Measurements from ENCODE around the gene SPAG16.

Gene SPAG16

DNA sequence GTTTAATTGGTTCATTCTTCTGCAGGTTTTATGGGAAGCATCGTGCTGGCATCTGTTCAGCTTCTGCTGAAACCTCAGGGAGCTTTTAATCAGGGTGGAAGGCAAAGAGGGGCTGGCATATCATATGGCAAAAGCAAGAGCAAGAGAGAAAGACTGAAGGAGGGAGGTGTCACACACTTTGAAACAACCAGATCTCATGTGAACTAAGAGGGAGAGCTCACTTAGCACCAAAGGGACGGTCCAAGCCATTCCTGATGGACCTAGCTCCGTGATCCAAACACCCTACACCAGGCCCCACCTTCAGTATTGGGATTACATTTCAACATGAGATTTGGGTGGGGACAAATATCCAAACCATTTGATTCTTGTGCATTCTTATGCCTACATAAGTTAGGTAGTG, 563.1 kb downstream of the SPAG16 start:
- H2AFZ ChIP-seq (ENCODE audit: low read depth, low read length), result no peak overlapping the region
- no peaks in the 10 kb centered on the region for H3K9me3 ChIP-seq (ENCODE audit: insufficient read depth, low read length)
- H3K4me3 ChIP-seq (ENCODE audit: low read length), result no peak overlapping the region
- no peaks in the 10 kb centered on the region for H3K36me3 ChIP-seq (replicated peaks; ENCODE audit: low read depth, low read length)
- no peaks in the 10 kb centered on the region for H3K27me3 ChIP-seq (ENCODE audit: low read depth, low read length)
- H3K4me2 ChIP-seq (ENCODE audit: low read length), result no peak overlapping the region
- H3K79me2 ChIP-seq (ENCODE audit: low read length), result no peaks in the 10 kb centered on the region
- no peak overlapping the region for H3K27ac ChIP-seq (ENCODE audit: low read length)
- no peaks in the 10 kb centered on the region for H3K4me1 ChIP-seq (ENCODE audit: low read length)
- no peaks in the 10 kb centered on the region for H4K20me1 ChIP-seq (ENCODE audit: insufficient read depth, low read length)
- no peak overlapping the region for H3K9ac ChIP-seq (ENCODE audit: low read length)
- TF ChIP-seq EZH2phosphoT487 (IDR thresholded peaks at IDR 0.05; ENCODE audit: low read depth) (no peak), CTCF (IDR thresholded peaks at IDR 0.05; ENCODE audit: low read depth, low read length) (no peak)

DNA sequence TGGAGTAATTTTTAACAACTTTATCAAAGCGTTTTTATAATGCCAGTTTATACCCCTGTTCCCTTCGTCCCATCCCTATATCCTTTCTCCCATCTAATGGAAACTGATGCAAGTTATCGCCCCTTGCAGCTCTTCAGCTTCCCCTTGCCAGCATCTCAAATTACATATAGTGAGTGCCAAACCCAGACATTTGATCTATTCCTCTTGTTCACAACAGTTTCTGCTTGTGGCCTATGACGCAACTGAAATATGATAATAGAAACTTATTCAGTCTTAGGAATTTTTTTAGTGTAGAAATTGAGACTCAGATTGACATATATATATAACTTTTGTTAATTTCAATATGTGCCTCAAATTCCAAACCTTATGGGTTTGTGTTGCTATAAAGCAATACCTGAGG, 564.4 kb downstream of the SPAG16 start:
- Histone ChIP-seq H3K27ac (ENCODE audit: low read length) (no peak overlapping the region), H3K4me1 (ENCODE audit: low read length) (no peaks in the 10 kb centered on the region), H3K4me2 (ENCODE audit: low read length) (no peak overlapping the region), H3K36me3 (replicated peaks; ENCODE audit: low read depth, low read length) (no peaks in the 10 kb centered on the region), H3K4me3 (ENCODE audit: low read length) (no peak overlapping the region), H2AFZ (ENCODE audit: low read depth, low read length) (no peak overlapping the region), H3K27me3 (ENCODE audit: low read depth, low read length) (no peaks in the 10 kb centered on the region), H3K79me2 (ENCODE audit: low read length) (no peaks in the 10 kb centered on the region), H4K20me1 (ENCODE audit: insufficient read depth, low read length) (no peaks in the 10 kb centered on the region), H3K9ac (ENCODE audit: low read length) (no peak overlapping the region), H3K9me3 (ENCODE audit: insufficient read depth, low read length) (no peaks in the 10 kb centered on the region)
- TF ChIP-seq CTCF (IDR thresholded peaks at IDR 0.05; ENCODE audit: low read depth, low read length) (no peak), EZH2phosphoT487 (IDR thresholded peaks at IDR 0.05; ENCODE audit: low read depth) (no peak)

DNA sequence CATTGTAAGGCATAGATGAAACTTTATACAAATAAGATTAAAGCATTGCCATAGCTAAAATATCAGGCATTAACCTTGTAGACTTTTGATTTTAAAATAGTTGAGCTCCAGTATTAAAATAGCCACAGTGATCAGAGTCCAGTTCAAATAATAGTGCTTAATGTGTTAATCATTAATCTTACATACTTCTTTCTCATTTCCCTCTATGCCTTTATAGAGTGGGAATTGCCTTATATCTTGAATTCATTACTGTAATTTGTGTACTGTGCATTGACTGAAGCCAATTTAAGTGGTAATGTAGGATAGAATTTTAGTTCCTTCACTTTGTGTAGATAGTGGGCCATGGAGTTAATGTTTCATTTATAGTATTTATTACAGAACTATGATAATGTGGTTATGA, 577.4 kb downstream of the SPAG16 start:
- Histone ChIP-seq H4K20me1 (ENCODE audit: insufficient read depth, low read length) (no peaks in the 10 kb centered on the region), H3K4me3 (ENCODE audit: low read length) (no peak overlapping the region), H2AFZ (ENCODE audit: low read depth, low read length) (no peak overlapping the region), H3K79me2 (ENCODE audit: low read length) (no peaks in the 10 kb centered on the region), H3K27me3 (ENCODE audit: low read depth, low read length) (no peaks in the 10 kb centered on the region), H3K9ac (ENCODE audit: low read length) (no peak overlapping the region), H3K4me1 (ENCODE audit: low read length) (no peaks in the 10 kb centered on the region), H3K4me2 (ENCODE audit: low read length) (no peak overlapping the region), H3K27ac (ENCODE audit: low read length) (no peak overlapping the region), H3K9me3 (ENCODE audit: insufficient read depth, low read length) (no peaks in the 10 kb centered on the region), H3K36me3 (replicated peaks; ENCODE audit: low read depth, low read length) (no peaks in the 10 kb centered on the region)
- no peak for TF ChIP-seq EZH2phosphoT487 (IDR thresholded peaks at IDR 0.05; ENCODE audit: low read depth)
- no peak for TF ChIP-seq CTCF (IDR thresholded peaks at IDR 0.05; ENCODE audit: low read depth, low read length)

GRCh38 chr2:213862407-213863076, 578.3 kb downstream of the SPAG16 start:
- Histone ChIP-seq H3K4me1 (ENCODE audit: low read length) (no peaks in the 10 kb centered on the region), H3K27ac (ENCODE audit: low read length) (no peak overlapping the region), H3K36me3 (replicated peaks; ENCODE audit: low read depth, low read length) (no peaks in the 10 kb centered on the region), H3K4me2 (ENCODE audit: low read length) (no peak overlapping the region), H3K27me3 (ENCODE audit: low read depth, low read length) (no peaks in the 10 kb centered on the region), H3K79me2 (ENCODE audit: low read length) (no peaks in the 10 kb centered on the region), H3K4me3 (ENCODE audit: low read length) (no peak overlapping the region), H3K9me3 (ENCODE audit: insufficient read depth, low read length) (no peaks in the 10 kb centered on the region), H3K9ac (ENCODE audit: low read length) (no peak overlapping the region), H2AFZ (ENCODE audit: low read depth, low read length) (no peak overlapping the region), H4K20me1 (ENCODE audit: insufficient read depth, low read length) (no peaks in the 10 kb centered on the region)
- TF ChIP-seq EZH2phosphoT487 (IDR thresholded peaks at IDR 0.05; ENCODE audit: low read depth) (no peak), CTCF (IDR thresholded peaks at IDR 0.05; ENCODE audit: low read depth, low read length) (no peak)
